Measurements from ENCODE around the gene SLC1A5. TPM values are rescaled to one million over a fixed set of nuclear protein-coding genes. Genes with fewer than 3 reads are reported as not detected.

The SLC1A5 gene
- total RNA-seq, 1 experiment from 2014 or later = 104 TPM

GRCh38 chr19:46745030-46745429 is 43.4 kb downstream of the SLC1A5 start:
- in situ Hi-C loops (cut with HindIII; ENCODE audit: low pct_unique_long_range_greater_than_20kb, low sequenced_read_pairs) = no loop called here
- ChIA-PET POLR2A (interaction anchor here (0.6 kb wide), 1 partner anchor 10 kb away, joined by 3 read pairs; no protein-coding TSS in a partner anchor), CTCF (interaction anchor here (0.7 kb wide), 1 partner anchor 13 kb away, joined by 3 read pairs; no protein-coding TSS in a partner anchor)
- Histone ChIP-seq H3K36me3 (ENCODE audit: control insufficient read depth, insufficient read depth, low read length) (peaks cover 3% of the 10 kb centered on the region; the same call in 1 of the 2 replicates), H3K27ac (ENCODE audit: low read length) (peak overlapping the region; percentile 83), H3K4me1 (ENCODE audit: control insufficient read depth, insufficient read depth, low read length) (peaks cover 3% of the 10 kb centered on the region; the same call in 1 of the 2 replicates), H3K27me3 (ENCODE audit: control insufficient read depth, insufficient read depth, low read length) (no peaks in the 10 kb centered on the region), H3K9me3 (ENCODE audit: control insufficient read depth, insufficient read depth, low read depth, low read length) (no peaks in the 10 kb centered on the region), H3K4me3 (ENCODE audit: low read depth in 2 of 2, low read length in 2 of 2) (peak overlapping the region; percentile 82 to 92)
- TF ChIP-seq TCF7L2 (IDR thresholded peaks at IDR 0.05; ENCODE audit: low read depth, low read length) (no peak), POLR2AphosphoS5 (IDR thresholded peaks at IDR 0.05; ENCODE audit: low read depth, low read length) (no peak), REST (IDR thresholded peaks at IDR 0.05; ENCODE audit: insufficient read depth in 1 of 2, low read depth in 2 of 2, low read length in 1 of 2) (no peak), SIN3A (IDR thresholded peaks at IDR 0.05; ENCODE audit: borderline replicate concordance, insufficient read depth, low read depth, low read length) (0 out of 2 replicates have a peak, but pooled peaks have one; percentile 23)
- TF ChIP-seq, protein P1, sequence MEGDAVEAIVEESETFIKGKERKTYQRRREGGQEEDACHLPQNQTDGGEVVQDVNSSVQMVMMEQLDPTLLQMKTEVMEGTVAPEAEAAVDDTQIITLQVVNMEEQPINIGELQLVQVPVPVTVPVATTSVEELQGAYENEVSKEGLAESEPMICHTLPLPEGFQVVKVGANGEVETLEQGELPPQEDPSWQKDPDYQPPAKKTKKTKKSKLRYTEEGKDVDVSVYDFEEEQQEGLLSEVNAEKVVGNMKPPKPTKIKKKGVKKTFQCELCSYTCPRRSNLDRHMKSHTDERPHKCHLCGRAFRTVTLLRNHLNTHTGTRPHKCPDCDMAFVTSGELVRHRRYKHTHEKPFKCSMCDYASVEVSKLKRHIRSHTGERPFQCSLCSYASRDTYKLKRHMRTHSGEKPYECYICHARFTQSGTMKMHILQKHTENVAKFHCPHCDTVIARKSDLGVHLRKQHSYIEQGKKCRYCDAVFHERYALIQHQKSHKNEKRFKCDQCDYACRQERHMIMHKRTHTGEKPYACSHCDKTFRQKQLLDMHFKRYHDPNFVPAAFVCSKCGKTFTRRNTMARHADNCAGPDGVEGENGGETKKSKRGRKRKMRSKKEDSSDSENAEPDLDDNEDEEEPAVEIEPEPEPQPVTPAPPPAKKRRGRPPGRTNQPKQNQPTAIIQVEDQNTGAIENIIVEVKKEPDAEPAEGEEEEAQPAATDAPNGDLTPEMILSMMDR (IDR thresholded peaks at IDR 0.05) = no peak
- DNase-seq (ENCODE audit: low read depth, low spot score) (no peak), ATAC-seq (0 out of 2 replicates have a peak, but pooled peaks have one; percentile 14)
- BruUV-seq (replicated peaks) = no TSS peak
- intact Hi-C loops (cut with micrococcal nuclease; ENCODE audit: unreplicated experiment) = no loop called here

DNA sequence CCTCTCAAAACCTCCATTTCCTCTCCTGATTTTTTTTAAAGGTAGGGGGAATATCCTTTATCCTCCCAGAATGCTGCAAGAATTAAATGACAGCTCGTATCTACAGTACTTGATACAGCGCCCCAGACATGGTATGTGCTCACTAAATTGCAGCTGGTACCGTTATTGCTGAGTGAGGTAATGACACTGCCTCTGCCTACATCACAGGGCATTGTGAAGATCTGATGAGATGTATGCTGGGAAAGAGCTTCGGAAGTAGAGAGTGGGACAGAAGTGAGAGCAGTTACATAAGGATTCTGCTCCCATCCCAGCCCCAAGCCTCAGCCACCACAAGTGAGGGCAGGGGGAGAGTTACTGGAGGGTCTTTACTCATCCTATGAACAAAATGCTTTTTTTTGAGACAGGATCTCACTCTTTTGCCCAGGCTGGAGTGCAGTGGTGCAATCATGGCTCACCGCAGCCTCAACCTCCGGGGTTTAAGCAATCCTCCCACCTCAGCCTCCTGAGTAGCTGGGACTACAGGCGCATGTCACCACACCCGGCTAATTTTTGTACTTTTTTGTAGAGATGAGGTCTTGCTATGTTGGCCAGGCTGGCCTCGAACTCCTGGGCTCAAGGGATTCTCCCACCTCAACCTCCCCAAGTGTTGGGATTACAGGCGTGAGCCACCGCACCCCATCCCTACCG is 44.2 kb downstream of the SLC1A5 start:
- ATAC-seq = no peak
- ChIA-PET CTCF (no interaction called here), POLR2A (interaction anchor here (0.5 to 0.6 kb wide), 2 partner anchors 86 to 240 kb away, joined by 3 to 6 read pairs; no protein-coding TSS in a partner anchor)
- TF ChIP-seq, protein P1 (IDR thresholded peaks at IDR 0.05) = no peak
- TF ChIP-seq TCF7L2 (IDR thresholded peaks at IDR 0.05; ENCODE audit: low read depth, low read length) (no peak), SIN3A (IDR thresholded peaks at IDR 0.05; ENCODE audit: borderline replicate concordance, insufficient read depth, low read depth, low read length) (no peak), REST (IDR thresholded peaks at IDR 0.05; ENCODE audit: insufficient read depth in 1 of 2, low read depth in 2 of 2, low read length in 1 of 2) (no peak), POLR2AphosphoS5 (IDR thresholded peaks at IDR 0.05; ENCODE audit: low read depth, low read length) (no peak)
- peaks cover 3% of the 10 kb centered on the region; the same call in 1 of the 2 replicates for H3K4me1 ChIP-seq (ENCODE audit: control insufficient read depth, insufficient read depth, low read length)
- no peaks in the 10 kb centered on the region for H3K27me3 ChIP-seq (ENCODE audit: control insufficient read depth, insufficient read depth, low read length)
- peak overlapping the region; percentile 82 to 92 for H3K4me3 ChIP-seq (ENCODE audit: low read depth in 2 of 2, low read length in 2 of 2)
- no peaks in the 10 kb centered on the region for H3K9me3 ChIP-seq (ENCODE audit: control insufficient read depth, insufficient read depth, low read depth, low read length)
- intact Hi-C loops (cut with micrococcal nuclease; ENCODE audit: unreplicated experiment) = no loop called here
- TSS peak; percentile 63 for BruUV-seq (replicated peaks)
- no peak overlapping the region for H3K27ac ChIP-seq (ENCODE audit: low read length)
- peaks cover 3% of the 10 kb centered on the region; the same call in 1 of the 2 replicates for H3K36me3 ChIP-seq (ENCODE audit: control insufficient read depth, insufficient read depth, low read length)
- no peak for DNase-seq (ENCODE audit: low read depth, low spot score)
- in situ Hi-C loops (cut with HindIII; ENCODE audit: low pct_unique_long_range_greater_than_20kb, low sequenced_read_pairs) = no loop called here

Data from Panc1 (cell line).